ENCODE results near the gene NFE2L1. TPM values are rescaled to one million over a fixed set of nuclear protein-coding genes. Genes with fewer than 3 reads are reported as not detected.

The NFE2L1 gene
- total and polyA plus RNA-seq, 2 of the 8 experiments (the other 6 are each of a cell fraction or from before 2014, with no cell fraction given) = 140 to 143 TPM

- no peak for TF ChIP-seq SUZ12 (IDR thresholded peaks at IDR 0.05; ENCODE audit: low read length)
These were observed 45.3 kb downstream of the NFE2L1 start (continued) for GRCh38 chr17:48093341-48094045.

Measured in H1 (cell line).